ENCODE results near the gene CNTNAP2. TPM values are rescaled to one million over a fixed set of nuclear protein-coding genes. Genes with fewer than 3 reads are reported as not detected.

Gene CNTNAP2
- total RNA-seq, 2 experiments from 2014 or later = not detected

DNA sequence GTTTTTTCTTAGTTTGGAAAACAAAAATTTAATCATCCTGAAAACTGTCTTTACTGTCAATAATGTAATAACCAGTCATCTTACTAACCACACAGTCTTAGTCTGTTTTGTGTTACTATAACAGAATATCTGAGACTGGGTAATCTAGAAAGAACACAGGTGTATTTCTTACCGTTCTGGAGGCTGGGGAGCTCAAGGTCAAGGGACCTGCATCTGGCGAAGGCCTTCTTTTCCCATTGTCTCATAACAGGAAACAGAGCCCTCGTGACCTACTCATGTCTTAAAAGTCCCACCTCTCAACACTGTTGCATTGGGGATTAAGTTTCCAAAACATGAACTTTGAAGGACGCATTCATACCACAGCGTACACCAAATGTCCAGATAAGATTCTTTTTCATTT lies 932.3 kb downstream of the CNTNAP2 start:
- no peak for ATAC-seq (ENCODE audit: poor library complexity)

DNA sequence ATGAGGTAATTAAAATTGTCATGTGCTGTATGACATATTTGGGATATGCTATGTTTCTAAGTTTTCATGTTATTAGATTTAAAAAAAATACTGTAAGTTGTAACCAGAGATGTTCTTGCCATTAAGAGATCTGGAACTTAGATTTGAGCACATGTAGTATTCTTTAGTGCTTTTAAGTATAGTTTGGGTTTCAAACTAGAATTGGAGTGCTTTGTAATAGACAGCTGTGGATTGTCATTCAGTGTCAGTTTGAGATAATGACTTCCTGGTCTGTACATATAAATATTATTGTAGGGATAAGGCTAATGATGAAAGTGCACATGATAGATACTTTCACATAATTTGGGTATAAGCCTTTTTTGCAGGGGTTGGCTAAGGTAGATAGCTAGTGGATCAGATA lies 936.2 kb downstream of the CNTNAP2 start:
- no peaks in the 10 kb centered on the region for H3K4me1 Mint-ChIP-seq (ENCODE audit: low read depth)
- no peak for ATAC-seq (ENCODE audit: poor library complexity)
- H3K36me3 ChIP-seq (ENCODE audit: insufficient read depth, low read length) = no peaks in the 10 kb centered on the region
- no peaks in the 10 kb centered on the region for H3K36me3 Mint-ChIP-seq (ENCODE audit: low read depth)
- H3K27me3 Mint-ChIP-seq = no peaks in the 10 kb centered on the region
- no peaks in the 10 kb centered on the region for H3K9me3 Mint-ChIP-seq
- H3K4me3 Mint-ChIP-seq = no peak overlapping the region
- DNase-seq = no peak
- no peaks in the 10 kb centered on the region for H3K27me3 ChIP-seq (ENCODE audit: control insufficient read depth in 1 of 2, insufficient read depth in 2 of 2, low read length in 2 of 2)
- no peak overlapping the region for H3K27ac ChIP-seq (ENCODE audit: low read depth in 1 of 2, low read length in 2 of 2)
- POLR2A ChIA-PET = no interaction called here
- CTCF ChIA-PET = no interaction called here
- H3K4me3 ChIP-seq (ENCODE audit: low read length) = no peak overlapping the region
- H3K9me3 ChIP-seq (ENCODE audit: control insufficient read depth in 1 of 2, insufficient read depth in 1 of 2, low read length in 2 of 2) = no peaks in the 10 kb centered on the region
- intact Hi-C loops (cut with DNase I, micrococcal nuclease) = no loop called here
- no peak overlapping the region for H3K27ac Mint-ChIP-seq
- no peaks in the 10 kb centered on the region for H3K4me1 ChIP-seq (ENCODE audit: insufficient read depth, low read length)
- TF ChIP-seq, protein P1, sequence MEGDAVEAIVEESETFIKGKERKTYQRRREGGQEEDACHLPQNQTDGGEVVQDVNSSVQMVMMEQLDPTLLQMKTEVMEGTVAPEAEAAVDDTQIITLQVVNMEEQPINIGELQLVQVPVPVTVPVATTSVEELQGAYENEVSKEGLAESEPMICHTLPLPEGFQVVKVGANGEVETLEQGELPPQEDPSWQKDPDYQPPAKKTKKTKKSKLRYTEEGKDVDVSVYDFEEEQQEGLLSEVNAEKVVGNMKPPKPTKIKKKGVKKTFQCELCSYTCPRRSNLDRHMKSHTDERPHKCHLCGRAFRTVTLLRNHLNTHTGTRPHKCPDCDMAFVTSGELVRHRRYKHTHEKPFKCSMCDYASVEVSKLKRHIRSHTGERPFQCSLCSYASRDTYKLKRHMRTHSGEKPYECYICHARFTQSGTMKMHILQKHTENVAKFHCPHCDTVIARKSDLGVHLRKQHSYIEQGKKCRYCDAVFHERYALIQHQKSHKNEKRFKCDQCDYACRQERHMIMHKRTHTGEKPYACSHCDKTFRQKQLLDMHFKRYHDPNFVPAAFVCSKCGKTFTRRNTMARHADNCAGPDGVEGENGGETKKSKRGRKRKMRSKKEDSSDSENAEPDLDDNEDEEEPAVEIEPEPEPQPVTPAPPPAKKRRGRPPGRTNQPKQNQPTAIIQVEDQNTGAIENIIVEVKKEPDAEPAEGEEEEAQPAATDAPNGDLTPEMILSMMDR (IDR thresholded peaks at IDR 0.05) = no peak

More for the DNA sequence above, 932.3 kb downstream of the CNTNAP2 start:
- Histone ChIP-seq H3K4me3 (ENCODE audit: low read length) (no peak overlapping the region), H3K36me3 (ENCODE audit: insufficient read depth, low read length) (no peaks in the 10 kb centered on the region), H3K27ac (ENCODE audit: low read depth in 1 of 2, low read length in 2 of 2) (no peak overlapping the region), H3K4me1 (ENCODE audit: insufficient read depth, low read length) (no peaks in the 10 kb centered on the region), H3K27me3 (ENCODE audit: control insufficient read depth in 1 of 2, insufficient read depth in 2 of 2, low read length in 2 of 2) (no peaks in the 10 kb centered on the region), H3K9me3 (ENCODE audit: control insufficient read depth in 1 of 2, insufficient read depth in 1 of 2, low read length in 2 of 2) (peaks cover 0 to 3% of the 10 kb centered on the region in 2 experiments)
- Mint-ChIP-seq H3K27ac (no peak overlapping the region), H3K9me3 (no peaks in the 10 kb centered on the region), H3K27me3 (no peaks in the 10 kb centered on the region), H3K4me3 (no peak overlapping the region), H3K36me3 (ENCODE audit: low read depth) (no peaks in the 10 kb centered on the region), H3K4me1 (ENCODE audit: low read depth) (no peaks in the 10 kb centered on the region)
- CTCF ChIA-PET = no interaction called here
- no peak for DNase-seq
- intact Hi-C loops (cut with DNase I, micrococcal nuclease) = no loop called here
- POLR2A ChIA-PET = no interaction called here
- TF ChIP-seq, protein P1 (IDR thresholded peaks at IDR 0.05) = no peak

DNA sequence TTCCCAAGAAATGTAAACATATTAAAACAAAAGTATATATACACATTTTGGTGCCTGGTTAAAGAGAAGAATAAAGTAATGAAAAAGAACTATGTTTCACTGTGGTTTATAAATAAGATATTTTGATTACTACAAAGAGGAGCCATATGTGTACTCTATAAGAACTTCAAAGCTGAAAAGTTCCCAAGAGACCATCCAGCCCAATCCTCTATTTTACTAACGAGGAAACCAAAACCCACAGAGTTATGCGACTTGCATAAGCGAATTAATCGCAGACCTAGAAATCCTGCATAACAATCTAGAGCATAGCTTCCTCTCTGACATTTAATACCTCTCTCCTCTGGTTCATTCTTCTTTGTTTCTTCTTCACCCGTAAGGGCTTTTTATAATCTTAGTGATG lies 937.1 kb downstream of the CNTNAP2 start:
- H3K4me1 ChIP-seq (ENCODE audit: insufficient read depth, low read length) = no peaks in the 10 kb centered on the region
- CTCF ChIA-PET = no interaction called here
- no peaks in the 10 kb centered on the region for H3K27me3 Mint-ChIP-seq
- H3K27ac ChIP-seq (ENCODE audit: low read depth in 1 of 2, low read length in 2 of 2) = no peak overlapping the region
- no peaks in the 10 kb centered on the region for H3K36me3 ChIP-seq (ENCODE audit: insufficient read depth, low read length)
- H3K4me1 Mint-ChIP-seq (ENCODE audit: low read depth) = no peaks in the 10 kb centered on the region
- H3K36me3 Mint-ChIP-seq (ENCODE audit: low read depth) = no peaks in the 10 kb centered on the region
- no peaks in the 10 kb centered on the region for H3K9me3 Mint-ChIP-seq
- no peak for ATAC-seq (ENCODE audit: poor library complexity)
- no peak overlapping the region for H3K4me3 Mint-ChIP-seq
- TF ChIP-seq, protein P1 (IDR thresholded peaks at IDR 0.05) = no peak
- DNase-seq = no peak
- H3K27me3 ChIP-seq (ENCODE audit: control insufficient read depth in 1 of 2, insufficient read depth in 2 of 2, low read length in 2 of 2) = no peaks in the 10 kb centered on the region
- no peak overlapping the region for H3K4me3 ChIP-seq (ENCODE audit: low read length)
- POLR2A ChIA-PET = no interaction called here
- peaks cover 0 to 3% of the 10 kb centered on the region in 2 experiments for H3K9me3 ChIP-seq (ENCODE audit: control insufficient read depth in 1 of 2, insufficient read depth in 1 of 2, low read length in 2 of 2)
- H3K27ac Mint-ChIP-seq = no peak overlapping the region
- intact Hi-C loops (cut with DNase I, micrococcal nuclease) = no loop called here

Measured in CD4-positive, alpha-beta T cell (primary cell).